ENCODE results near the gene DSCAML1.
"Not testable (repeated sequence)": the region's sequence is repeated elsewhere in the genome, so short reads cannot be mapped to it uniquely, and the experiment has no call there.

The DSCAML1 gene

GRCh38 chr11:117459123-117459978 lies 337.7 kb downstream of the DSCAML1 start:
- Histone ChIP-seq H3K27ac (ENCODE audit: insufficient read depth in 1 of 2, low read depth in 1 of 2, low read length in 2 of 2, poor library complexity in 1 of 2, severe bottlenecking in 2 of 2) (no peak overlapping the region), H3K9me3 (ENCODE audit: control extremely low read depth in 1 of 5, control insufficient read depth in 4 of 5, insufficient read depth in 2 of 5, low read depth in 1 of 5, low read length in 4 of 5) (peaks cover 0 to 6% (median 0%) of the 10 kb centered on the region in 5 experiments), H3K4me3 (ENCODE audit: control insufficient read depth in 1 of 7, extremely low read depth in 1 of 7, insufficient read depth in 4 of 7, low read depth in 2 of 7, low read length in 6 of 7) (no peak overlapping the region), H3K36me3 (ENCODE audit: control insufficient read depth in 4 of 4, insufficient read depth in 4 of 4, low read length in 3 of 4) (no peaks in the 10 kb centered on the region), H3K4me1 (ENCODE audit: control extremely low read depth in 1 of 4, control insufficient read depth in 4 of 4, insufficient read depth in 4 of 4, low read length in 3 of 4) (no peaks in the 10 kb centered on the region), H3K27me3 (replicated peaks in 2 of 5; ENCODE audit: control insufficient read depth in 4 of 5, insufficient read depth in 5 of 5, low read length in 4 of 5) (peaks cover 0 to 1% (median 0%) of the 10 kb centered on the region in 5 experiments)
- WGBS (ENCODE audit: insufficient coverage): 88% methylated on average over 9 of the region's 16 CpGs
- no peak for DNase-seq
- CTCF ChIA-PET: interaction anchor here (0.9 to 1.3 kb wide), 3 partner anchors 11 to 356 kb away, joined by 3 to 4 read pairs (median 4); no protein-coding TSS in a partner anchor
- POLR2A ChIA-PET: no interaction called here

- Histone ChIP-seq H3K27me3 (replicated peaks in 2 of 5; ENCODE audit: control insufficient read depth in 4 of 5, insufficient read depth in 5 of 5, low read length in 4 of 5) (no peaks in the 10 kb centered on the region), H3K36me3 (ENCODE audit: control insufficient read depth in 4 of 4, insufficient read depth in 4 of 4, low read length in 3 of 4) (no peaks in the 10 kb centered on the region), H3K27ac (ENCODE audit: insufficient read depth in 1 of 2, low read depth in 1 of 2, low read length in 2 of 2, poor library complexity in 1 of 2, severe bottlenecking in 2 of 2) (no peak overlapping the region), H3K4me3 (ENCODE audit: control insufficient read depth in 1 of 7, extremely low read depth in 1 of 7, insufficient read depth in 4 of 7, low read depth in 2 of 7, low read length in 6 of 7) (no peak overlapping the region), H3K4me1 (ENCODE audit: control extremely low read depth in 1 of 4, control insufficient read depth in 4 of 4, insufficient read depth in 4 of 4, low read length in 3 of 4) (no peaks in the 10 kb centered on the region), H3K9me3 (ENCODE audit: control extremely low read depth in 1 of 5, control insufficient read depth in 4 of 5, insufficient read depth in 2 of 5, low read depth in 1 of 5, low read length in 4 of 5) (peaks cover 0 to 7% (median 2%) of the 10 kb centered on the region in 5 experiments)
- CTCF ChIA-PET: interaction anchor here (0.9 to 1.3 kb wide), 3 partner anchors 10 to 357 kb away, joined by 3 to 4 read pairs (median 3); no protein-coding TSS in a partner anchor
- POLR2A ChIA-PET: no interaction called here
- no peak for DNase-seq
- WGBS (ENCODE audit: insufficient coverage): 95% methylated on average over 22 of the region's 22 CpGs
Observed at GRCh38 chr11:117458275-117459122, 338.5 kb downstream of the DSCAML1 start.

- POLR2A ChIA-PET: no interaction called here
Observed at GRCh38 chr11:117457835-117458234, 339.2 kb downstream of the DSCAML1 start.

GRCh38 chr11:117457031-117457785 lies 339.8 kb downstream of the DSCAML1 start:
- H3K4me3 ChIP-seq (ENCODE audit: control insufficient read depth in 1 of 7, extremely low read depth in 1 of 7, insufficient read depth in 4 of 7, low read depth in 2 of 7, low read length in 6 of 7): no peak overlapping the region
- H3K4me1 ChIP-seq (ENCODE audit: control extremely low read depth in 1 of 4, control insufficient read depth in 4 of 4, insufficient read depth in 4 of 4, low read length in 3 of 4): no peaks in the 10 kb centered on the region
- H3K9me3 ChIP-seq (ENCODE audit: control extremely low read depth in 1 of 5, control insufficient read depth in 4 of 5, insufficient read depth in 2 of 5, low read depth in 1 of 5, low read length in 4 of 5): peaks cover 0 to 10% (median 5%) of the 10 kb centered on the region in 5 experiments
- H3K27me3 ChIP-seq (replicated peaks in 2 of 5; ENCODE audit: control insufficient read depth in 4 of 5, insufficient read depth in 5 of 5, low read length in 4 of 5): no peaks in the 10 kb centered on the region
- no peak overlapping the region for H3K27ac ChIP-seq (ENCODE audit: insufficient read depth in 1 of 2, low read depth in 1 of 2, low read length in 2 of 2, poor library complexity in 1 of 2, severe bottlenecking in 2 of 2)
- ChIA-PET POLR2A (no interaction called here), CTCF (interaction anchor here (0.9 to 1.2 kb wide), 3 partner anchors 9 to 352 kb away, joined by 3 to 4 read pairs (median 3); no protein-coding TSS in a partner anchor)
- H3K36me3 ChIP-seq (ENCODE audit: control insufficient read depth in 4 of 4, insufficient read depth in 4 of 4, low read length in 3 of 4): no peaks in the 10 kb centered on the region
- no peak for DNase-seq
- 93% methylated on average over 10 of the region's 15 CpGs for WGBS (ENCODE audit: insufficient coverage)

More at GRCh38 chr11:117457835-117458234, 339.2 kb downstream of the DSCAML1 start:
- H3K4me3 ChIP-seq (ENCODE audit: control insufficient read depth in 1 of 7, extremely low read depth in 1 of 7, insufficient read depth in 4 of 7, low read depth in 2 of 7, low read length in 6 of 7): no peak overlapping the region
- no peaks in the 10 kb centered on the region for H3K27me3 ChIP-seq (replicated peaks in 2 of 5; ENCODE audit: control insufficient read depth in 4 of 5, insufficient read depth in 5 of 5, low read length in 4 of 5)
- H3K4me1 ChIP-seq (ENCODE audit: control extremely low read depth in 1 of 4, control insufficient read depth in 4 of 4, insufficient read depth in 4 of 4, low read length in 3 of 4): no peaks in the 10 kb centered on the region
- no peaks in the 10 kb centered on the region for H3K36me3 ChIP-seq (ENCODE audit: control insufficient read depth in 4 of 4, insufficient read depth in 4 of 4, low read length in 3 of 4)
- no peak overlapping the region for H3K27ac ChIP-seq (ENCODE audit: insufficient read depth in 1 of 2, low read depth in 1 of 2, low read length in 2 of 2, poor library complexity in 1 of 2, severe bottlenecking in 2 of 2)
- CTCF ChIA-PET: interaction anchor here (0.9 to 1.2 kb wide), 2 partner anchors 10 to 351 kb away, joined by 3 to 4 read pairs; no protein-coding TSS in a partner anchor
- H3K9me3 ChIP-seq (ENCODE audit: control extremely low read depth in 1 of 5, control insufficient read depth in 4 of 5, insufficient read depth in 2 of 5, low read depth in 1 of 5, low read length in 4 of 5): peaks cover 0 to 8% (median 4%) of the 10 kb centered on the region in 5 experiments
- DNase-seq: no peak
- WGBS (ENCODE audit: insufficient coverage): 89% methylated on average over 8 of the region's 9 CpGs

GRCh38 chr11:117456721-117457029 lies 340.3 kb downstream of the DSCAML1 start:
- H3K4me1 ChIP-seq (ENCODE audit: control extremely low read depth in 1 of 4, control insufficient read depth in 4 of 4, insufficient read depth in 4 of 4, low read length in 3 of 4); H3K4me3 ChIP-seq (ENCODE audit: control insufficient read depth in 1 of 7, extremely low read depth in 1 of 7, insufficient read depth in 4 of 7, low read depth in 2 of 7, low read length in 6 of 7); H3K36me3 ChIP-seq (ENCODE audit: control insufficient read depth in 4 of 4, insufficient read depth in 4 of 4, low read length in 3 of 4); DNase-seq; POLR2A ChIA-PET; H3K27me3 ChIP-seq (replicated peaks in 2 of 5; ENCODE audit: control insufficient read depth in 4 of 5, insufficient read depth in 5 of 5, low read length in 4 of 5); H3K27ac ChIP-seq (ENCODE audit: insufficient read depth in 1 of 2, low read depth in 1 of 2, low read length in 2 of 2, poor library complexity in 1 of 2, severe bottlenecking in 2 of 2): not testable (repeated sequence)
- CTCF ChIA-PET: interaction anchor here (1.2 to 1.5 kb wide), 2 partner anchors 12 to 13 kb away, joined by 3 read pairs; no protein-coding TSS in a partner anchor
- 100% methylated on average over 7 of the region's 8 CpGs for WGBS (ENCODE audit: insufficient coverage)
- H3K9me3 ChIP-seq (ENCODE audit: control extremely low read depth in 1 of 5, control insufficient read depth in 4 of 5, insufficient read depth in 2 of 5, low read depth in 1 of 5, low read length in 4 of 5): peaks cover 0 to 10% (median 5%) of the 10 kb centered on the region in 5 experiments

- WGBS (ENCODE audit: insufficient coverage): 100% methylated on average over 4 of the region's 7 CpGs
- no peak for DNase-seq
- H3K36me3 ChIP-seq (ENCODE audit: control insufficient read depth in 4 of 4, insufficient read depth in 4 of 4, low read length in 3 of 4): no peaks in the 10 kb centered on the region
- no peak overlapping the region for H3K27ac ChIP-seq (ENCODE audit: insufficient read depth in 1 of 2, low read depth in 1 of 2, low read length in 2 of 2, poor library complexity in 1 of 2, severe bottlenecking in 2 of 2)
- H3K9me3 ChIP-seq (ENCODE audit: control extremely low read depth in 1 of 5, control insufficient read depth in 4 of 5, insufficient read depth in 2 of 5, low read depth in 1 of 5, low read length in 4 of 5): peaks cover 0 to 10% (median 5%) of the 10 kb centered on the region in 5 experiments
- POLR2A ChIA-PET: no interaction called here
- CTCF ChIA-PET: interaction anchor here (1.2 to 1.5 kb wide), 2 partner anchors 11 to 12 kb away, joined by 3 read pairs; no protein-coding TSS in a partner anchor
- no peaks in the 10 kb centered on the region for H3K4me1 ChIP-seq (ENCODE audit: control extremely low read depth in 1 of 4, control insufficient read depth in 4 of 4, insufficient read depth in 4 of 4, low read length in 3 of 4)
- no peak overlapping the region for H3K4me3 ChIP-seq (ENCODE audit: control insufficient read depth in 1 of 7, extremely low read depth in 1 of 7, insufficient read depth in 4 of 7, low read depth in 2 of 7, low read length in 6 of 7)
- no peaks in the 10 kb centered on the region for H3K27me3 ChIP-seq (replicated peaks in 2 of 5; ENCODE audit: control insufficient read depth in 4 of 5, insufficient read depth in 5 of 5, low read length in 4 of 5)
Observed at GRCh38 chr11:117456027-117456720, 340.8 kb downstream of the DSCAML1 start.

All from common myeloid progenitor, CD34-positive (primary cell).